MM.1S (cell line): ENCODE measurements around the gene NPC2.

Experiments
- DNase-seq: peaks from one replicate; pipeline ENCODE4 v3.0.0-alpha.2; 2015
- H2AFZ ChIP-seq: fragments of 300-600 bp; sonication (generic); 2 replicates; pipeline ENCODE4 v1.6.0; 2016; ENCODE audit warnings: antibody characterized with exemption, low read length
- H3F3A ChIP-seq: fragments of 300-600 bp; sonication (generic); 2 replicates; pipeline ENCODE4 v1.6.1; 2016; ENCODE audit warnings: mild to moderate bottlenecking, antibody characterized with exemption, low read length, moderate library complexity, mixed read lengths; ENCODE audit not compliant: insufficient read depth
- H3K27ac ChIP-seq: fragments of 300-600 bp; sonication (generic); 2 replicates; pipeline ENCODE4 v1.5.1; 2016; ENCODE audit warnings: mild to moderate bottlenecking, low read length
- H3K27me3 ChIP-seq: fragments of 300-600 bp; sonication (generic); replicated peaks from 2 replicates; pipeline ENCODE4 v1.6.0; 2016; ENCODE audit warnings: low read length; ENCODE audit not compliant: insufficient read depth
- H3K36me3 ChIP-seq: fragments of 300-600 bp; sonication (generic); replicated peaks from 2 replicates; pipeline ENCODE4 v1.6.1; 2016; ENCODE audit warnings: mild to moderate bottlenecking, low read length, mixed read lengths; ENCODE audit not compliant: insufficient read depth
- H3K4me1 ChIP-seq: fragments of 300-600 bp; sonication (generic); 2 replicates; pipeline ENCODE4 v1.6.1; 2016; ENCODE audit warnings: low read length, mixed read lengths
- H3K4me2 ChIP-seq: fragments of 300-600 bp; sonication (generic); 2 replicates; pipeline ENCODE4 v1.6.0; 2016; ENCODE audit warnings: low read depth, low read length
- H3K4me3 ChIP-seq: fragments of 300-600 bp; sonication (generic); 2 replicates; pipeline ENCODE4 v1.5.1; 2016; ENCODE audit warnings: low read length, mixed read lengths
- H3K79me2 ChIP-seq: fragments of 300-600 bp; sonication (generic); 2 replicates; pipeline ENCODE4 v1.6.1; 2016; ENCODE audit warnings: mixed run types, low read length, mixed read lengths
- H3K9ac ChIP-seq: fragments of 300-600 bp; sonication (generic); 2 replicates; pipeline ENCODE4 v1.6.1; 2016; ENCODE audit warnings: low read length, mixed read lengths
- H3K9me2 ChIP-seq: fragments of 300-600 bp; sonication (generic); replicated peaks from 2 replicates; pipeline ENCODE4 v1.6.1; 2016; ENCODE audit warnings: mild to moderate bottlenecking, low read length, mixed read lengths; ENCODE audit not compliant: insufficient read depth
- H3K9me3 ChIP-seq: fragments of 300-600 bp; sonication (generic); replicated peaks from 2 replicates; pipeline ENCODE4 v1.6.1; 2016; ENCODE audit warnings: mild to moderate bottlenecking, low read length, mixed read lengths; ENCODE audit not compliant: insufficient read depth
- H4K20me1 ChIP-seq: fragments of 300-600 bp; sonication (generic); 2 replicates; pipeline ENCODE4 v1.6.1; 2016; ENCODE audit warnings: mild to moderate bottlenecking, low read length, moderate library complexity, mixed read lengths; ENCODE audit not compliant: insufficient read depth
- EZH2 ChIP-seq: fragments of 300-600 bp; sonication (generic); optimal IDR thresholded peaks from 2 replicates; pipeline ENCODE3; 2017; ENCODE audit warnings: low read depth, mild to moderate bottlenecking, antibody characterized with exemption, low read length, mixed read lengths
- EZH2phosphoT487 ChIP-seq: fragments of 300-600 bp; sonication (generic); IDR thresholded peaks from 2 replicates; pipeline ENCODE4 v1.6.1; 2018; ENCODE audit warnings: antibody characterized with exemption, low read length
- TF ChIP-seq, protein P1 (sequence below): fragments of 300-600 bp; sonication (generic); IDR thresholded peaks from 2 replicates; pipeline ENCODE4 v1.5.1; 2016; ENCODE audit warnings: antibody characterized with exemption, low read length, mixed read lengths

The NPC2 gene

DNA sequence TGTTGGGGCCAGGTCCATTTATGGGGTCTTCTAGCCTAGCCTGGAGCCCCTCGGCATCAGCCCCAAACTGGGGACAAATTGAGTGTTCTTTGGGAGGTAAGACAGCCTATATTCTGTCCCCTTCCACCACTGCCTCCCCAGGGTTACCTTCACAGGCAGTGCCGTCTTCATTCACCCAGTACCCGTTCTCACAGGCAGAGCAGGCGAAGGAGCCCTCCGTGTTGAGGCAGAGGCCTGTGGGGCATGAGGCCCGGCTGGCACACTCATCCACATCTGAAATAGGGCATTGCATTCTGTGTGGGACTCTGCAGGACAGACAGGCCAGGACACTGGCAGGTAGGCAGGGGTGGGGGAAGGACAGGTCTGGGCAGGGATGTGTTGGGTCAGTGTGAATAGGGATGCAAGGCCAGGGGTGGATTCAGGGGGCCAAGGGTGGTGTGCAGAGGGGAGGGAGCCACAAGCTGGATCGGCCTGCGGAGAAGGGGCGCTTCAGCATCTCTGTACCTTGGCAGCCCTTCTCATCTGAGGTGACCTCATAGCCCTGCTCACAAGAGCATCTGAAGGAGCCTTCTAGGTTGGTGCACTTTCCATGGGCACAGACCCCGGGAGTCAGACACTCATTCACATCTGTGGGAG lies 16.6 kb upstream of the NPC2 start:
- Histone ChIP-seq H3K4me1 (no peaks in the 10 kb centered on the region), H3F3A (no peaks in the 10 kb centered on the region), H3K27me3 (peaks cover 43% of the 10 kb centered on the region), H3K4me2 (no peak overlapping the region), H4K20me1 (no peaks in the 10 kb centered on the region), H3K36me3 (no peaks in the 10 kb centered on the region), H3K9me2 (no peaks in the 10 kb centered on the region), H3K79me2 (no peaks in the 10 kb centered on the region), H3K9ac (no peak overlapping the region), H3K27ac (no peak overlapping the region), H2AFZ (no peak overlapping the region), H3K4me3 (no peak overlapping the region), H3K9me3 (no peaks in the 10 kb centered on the region)
- DNase-seq = no peak
- TF ChIP-seq EZH2phosphoT487 (no peak), EZH2 (no peak)
- TF ChIP-seq, protein P1, sequence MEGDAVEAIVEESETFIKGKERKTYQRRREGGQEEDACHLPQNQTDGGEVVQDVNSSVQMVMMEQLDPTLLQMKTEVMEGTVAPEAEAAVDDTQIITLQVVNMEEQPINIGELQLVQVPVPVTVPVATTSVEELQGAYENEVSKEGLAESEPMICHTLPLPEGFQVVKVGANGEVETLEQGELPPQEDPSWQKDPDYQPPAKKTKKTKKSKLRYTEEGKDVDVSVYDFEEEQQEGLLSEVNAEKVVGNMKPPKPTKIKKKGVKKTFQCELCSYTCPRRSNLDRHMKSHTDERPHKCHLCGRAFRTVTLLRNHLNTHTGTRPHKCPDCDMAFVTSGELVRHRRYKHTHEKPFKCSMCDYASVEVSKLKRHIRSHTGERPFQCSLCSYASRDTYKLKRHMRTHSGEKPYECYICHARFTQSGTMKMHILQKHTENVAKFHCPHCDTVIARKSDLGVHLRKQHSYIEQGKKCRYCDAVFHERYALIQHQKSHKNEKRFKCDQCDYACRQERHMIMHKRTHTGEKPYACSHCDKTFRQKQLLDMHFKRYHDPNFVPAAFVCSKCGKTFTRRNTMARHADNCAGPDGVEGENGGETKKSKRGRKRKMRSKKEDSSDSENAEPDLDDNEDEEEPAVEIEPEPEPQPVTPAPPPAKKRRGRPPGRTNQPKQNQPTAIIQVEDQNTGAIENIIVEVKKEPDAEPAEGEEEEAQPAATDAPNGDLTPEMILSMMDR = no peak

DNA sequence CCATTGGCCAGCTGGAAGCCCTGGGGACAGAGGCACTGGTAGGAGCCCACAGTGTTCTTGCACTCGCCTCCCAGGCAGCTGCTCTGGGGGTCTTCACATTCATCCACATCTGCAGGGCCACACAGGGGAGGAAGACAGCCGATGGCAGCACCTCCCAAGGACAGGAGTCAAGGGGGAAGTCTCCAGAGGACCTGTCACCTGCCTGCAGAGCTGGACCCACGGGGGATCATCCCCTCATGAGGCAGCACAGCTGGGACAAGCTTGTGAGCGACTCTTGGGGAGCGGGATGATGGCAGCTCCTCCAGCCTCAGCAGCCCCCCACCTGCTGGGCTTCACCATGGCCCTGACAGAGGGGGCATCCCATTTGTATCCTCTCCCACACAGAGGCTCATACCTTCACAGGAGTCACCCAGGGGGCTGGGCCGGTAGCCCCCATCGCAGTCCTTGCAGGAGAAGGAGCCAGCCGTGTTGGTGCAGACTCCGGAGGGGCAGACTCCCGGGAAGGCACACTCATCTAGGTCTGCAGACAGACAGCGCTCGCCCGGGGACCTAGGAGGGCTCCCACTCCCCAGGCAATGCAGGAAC lies 15.8 kb upstream of the NPC2 start:
- Histone ChIP-seq H3K9me3 (no peaks in the 10 kb centered on the region), H3K27me3 (peaks cover 43% of the 10 kb centered on the region), H3K4me1 (no peaks in the 10 kb centered on the region), H3K9me2 (no peaks in the 10 kb centered on the region), H4K20me1 (no peaks in the 10 kb centered on the region), H3K27ac (no peak overlapping the region), H3K4me3 (no peak overlapping the region), H3K79me2 (no peaks in the 10 kb centered on the region), H2AFZ (no peak overlapping the region), H3F3A (no peaks in the 10 kb centered on the region), H3K4me2 (no peak overlapping the region), H3K9ac (no peak overlapping the region), H3K36me3 (no peaks in the 10 kb centered on the region)
- TF ChIP-seq EZH2 (no peak), EZH2phosphoT487 (no peak)
- TF ChIP-seq, protein P1 = no peak
- DNase-seq = no peak

DNA sequence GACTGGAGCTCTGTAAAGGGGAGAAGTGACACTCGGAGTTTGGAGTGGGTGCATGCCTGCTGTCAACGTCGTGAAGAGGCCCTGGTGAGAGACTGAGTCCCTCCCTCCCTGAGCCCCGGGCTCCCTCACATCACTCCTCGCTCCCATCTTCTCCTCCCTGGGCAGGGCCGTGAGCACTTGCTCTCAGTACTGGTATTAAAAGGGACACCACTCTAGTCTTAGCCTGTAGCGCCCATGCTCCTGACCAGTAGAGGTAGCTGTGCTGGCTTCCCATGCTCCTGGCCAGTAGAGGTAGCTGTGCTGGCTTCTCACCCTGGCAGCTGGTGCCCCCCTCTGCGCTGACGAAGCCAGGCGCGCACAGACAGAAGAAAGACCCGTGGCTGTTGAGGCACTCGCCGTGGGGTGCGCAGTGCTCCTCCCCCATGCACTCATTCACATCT lies 15.2 kb upstream of the NPC2 start:
- H3K9ac ChIP-seq = no peak overlapping the region
- no peaks in the 10 kb centered on the region for H3K36me3 ChIP-seq
- no peaks in the 10 kb centered on the region for H3F3A ChIP-seq
- no peaks in the 10 kb centered on the region for H3K79me2 ChIP-seq
- TF ChIP-seq EZH2phosphoT487 = no peak
- TF ChIP-seq, protein P1 = peak; percentile 8; the same call in 1 of the 2 replicates
- DNase-seq = no peak
- H3K27ac ChIP-seq = no peak overlapping the region
- no peaks in the 10 kb centered on the region for H3K4me1 ChIP-seq
- no peaks in the 10 kb centered on the region for H3K9me3 ChIP-seq
- H3K9me2 ChIP-seq = no peaks in the 10 kb centered on the region
- H2AFZ ChIP-seq = no peak overlapping the region
- H3K4me2 ChIP-seq = no peak overlapping the region
- H3K4me3 ChIP-seq = no peak overlapping the region
- peaks cover 42% of the 10 kb centered on the region for H3K27me3 ChIP-seq
- no peaks in the 10 kb centered on the region for H4K20me1 ChIP-seq
